ENCODE data around the gene RNF123. TPM values are rescaled to one million over a fixed set of nuclear protein-coding genes. Genes with fewer than 3 reads are reported as not detected.
A peak's percentile ranks its signal among the peaks of the same experiment; 100 is the strongest.

The RNF123 gene
- total RNA-seq, 2 donors from 2014 or later: 18.4 to 28.7 TPM

GRCh38 chr3:49699281-49699979 is 10.1 kb downstream of the RNF123 start:
- H3K9me3 ChIP-seq: no peaks in the 10 kb centered on the region
- no peak for TF ChIP-seq POLR2A (IDR thresholded peaks at IDR 0.05)
- no peak for TF ChIP-seq CTCF (IDR thresholded peaks at IDR 0.05)
- H3K36me3 ChIP-seq (replicated peaks in 1 of 2; ENCODE audit: insufficient read depth in 1 of 2, low read depth in 2 of 2): peaks cover 0 to 4% of the 10 kb centered on the region in 2 donors
- no peaks in the 10 kb centered on the region for H3K27me3 ChIP-seq
- no peak for ATAC-seq
- DNase-seq: no peak
- WGBS, 2 donors: 93 to 95% methylated on average over 5 to 13 of the region's 16 CpGs
- no peak overlapping the region for H3K4me3 ChIP-seq
- H3K4me1 ChIP-seq: no peaks in the 10 kb centered on the region
- H3K27ac ChIP-seq: no peak overlapping the region
- intact Hi-C loops (cut with DNase I): no loop called here

- DNase-seq (no peak), ATAC-seq (no peak)
- H3K4me3 ChIP-seq: no peak overlapping the region
- H3K27me3 ChIP-seq: no peaks in the 10 kb centered on the region
- no peaks in the 10 kb centered on the region for H3K9me3 ChIP-seq
- no peak overlapping the region for H3K27ac ChIP-seq
- TF ChIP-seq CTCF (IDR thresholded peaks at IDR 0.05): no peak
- TF ChIP-seq POLR2A (IDR thresholded peaks at IDR 0.05): no peak
- no peaks in the 10 kb centered on the region for H3K4me1 ChIP-seq
- WGBS, 2 donors: 78 to 82% methylated on average over 2 to 8 of the region's 8 CpGs
- peaks cover 0 to 4% of the 10 kb centered on the region in 2 donors for H3K36me3 ChIP-seq (replicated peaks in 1 of 2; ENCODE audit: insufficient read depth in 1 of 2, low read depth in 2 of 2)
- intact Hi-C loops (cut with DNase I): loop anchor here (10.0 kb wide), 1 partner anchor 135 kb away; no protein-coding TSS in a partner anchor
Observed at GRCh38 chr3:49700014-49700413, 10.7 kb downstream of the RNF123 start.

- DNase-seq (no peak), ATAC-seq (no peak)
- no peak overlapping the region for H3K4me3 ChIP-seq
- no peak overlapping the region for H3K27ac ChIP-seq
- no peaks in the 10 kb centered on the region for H3K4me1 ChIP-seq
- H3K36me3 ChIP-seq (replicated peaks in 1 of 2; ENCODE audit: insufficient read depth in 1 of 2, low read depth in 2 of 2): peaks cover 0 to 6% of the 10 kb centered on the region in 2 donors
- intact Hi-C loops (cut with DNase I): loop anchor here (10.0 kb wide), 1 partner anchor 134 kb away; no protein-coding TSS in a partner anchor
- no peak for TF ChIP-seq CTCF (IDR thresholded peaks at IDR 0.05)
- TF ChIP-seq POLR2A (IDR thresholded peaks at IDR 0.05): no peak
- H3K27me3 ChIP-seq: no peaks in the 10 kb centered on the region
- 72 to 78% methylated on average over 5 to 13 of the region's 13 CpGs for WGBS, 2 donors
- no peaks in the 10 kb centered on the region for H3K9me3 ChIP-seq
Observed at GRCh38 chr3:49700453-49701128, 11.2 kb downstream of the RNF123 start.

GRCh38 chr3:49701388-49702077 is 12.2 kb downstream of the RNF123 start:
- peaks cover 0 to 9% of the 10 kb centered on the region in 2 donors for H3K36me3 ChIP-seq (replicated peaks in 1 of 2; ENCODE audit: insufficient read depth in 1 of 2, low read depth in 2 of 2)
- no peaks in the 10 kb centered on the region for H3K27me3 ChIP-seq
- TF ChIP-seq POLR2A (IDR thresholded peaks at IDR 0.05) (no peak), CTCF (IDR thresholded peaks at IDR 0.05) (peak in 4 of 7 experiments; percentile 12 to 29 (median 17))
- H3K4me3 ChIP-seq: no peak overlapping the region
- no peak overlapping the region for H3K27ac ChIP-seq
- DNase-seq (no peak), ATAC-seq (no peak)
- H3K9me3 ChIP-seq: no peaks in the 10 kb centered on the region
- no peaks in the 10 kb centered on the region for H3K4me1 ChIP-seq
- intact Hi-C loops (cut with DNase I): loop anchor here (10.0 kb wide), 1 partner anchor 133 kb away; no protein-coding TSS in a partner anchor
- WGBS, 2 donors: 80 to 84% methylated on average over 16 to 21 of the region's 21 CpGs
